Measurements from ENCODE around the gene HMGXB4. TPM values are rescaled to one million over a fixed set of nuclear protein-coding genes. Genes with fewer than 3 reads are reported as not detected.

The HMGXB4 gene
- total RNA-seq, 1 donor from 2014 or later: 38.2 TPM

- Mint-ChIP-seq H3K27me3 (ENCODE audit: low read depth) (no peaks in the 10 kb centered on the region), H3K9me3 (no peaks in the 10 kb centered on the region), H3K4me3 (no peak overlapping the region), H3K36me3 (peaks cover 3% of the 10 kb centered on the region), H3K4me1 (peaks cover 15% of the 10 kb centered on the region), H3K27ac (peak overlapping the region; percentile 56)
- TF ChIP-seq CTCF (IDR thresholded peaks at IDR 0.05; ENCODE audit: unreplicated experiment): no peak
- DNase-seq (ENCODE audit: low spot score in 2 of 2, unreplicated experiment in 2 of 2): no peak
Measured at GRCh38 chr22:35306350-35306967, 49.2 kb downstream of the HMGXB4 start.

- Mint-ChIP-seq H3K4me1 (peaks cover 19% of the 10 kb centered on the region), H3K4me3 (no peak overlapping the region), H3K36me3 (peaks cover 3% of the 10 kb centered on the region), H3K9me3 (no peaks in the 10 kb centered on the region), H3K27ac (no peak overlapping the region), H3K27me3 (ENCODE audit: low read depth) (no peaks in the 10 kb centered on the region)
- no peak for TF ChIP-seq CTCF (IDR thresholded peaks at IDR 0.05; ENCODE audit: unreplicated experiment)
- DNase-seq (ENCODE audit: low spot score in 2 of 2, unreplicated experiment in 2 of 2): no peak
Measured at GRCh38 chr22:35307372-35307771, 50.1 kb downstream of the HMGXB4 start.

- peaks cover 25% of the 10 kb centered on the region for H3K4me1 Mint-ChIP-seq
- peaks cover 3% of the 10 kb centered on the region for H3K36me3 Mint-ChIP-seq
- H3K27ac Mint-ChIP-seq: no peak overlapping the region
- no peak for DNase-seq (ENCODE audit: low spot score in 2 of 2, unreplicated experiment in 2 of 2)
- H3K4me3 Mint-ChIP-seq: no peak overlapping the region
- TF ChIP-seq CTCF (IDR thresholded peaks at IDR 0.05; ENCODE audit: unreplicated experiment): no peak
- H3K9me3 Mint-ChIP-seq: no peaks in the 10 kb centered on the region
- H3K27me3 Mint-ChIP-seq (ENCODE audit: low read depth): no peaks in the 10 kb centered on the region
Measured at GRCh38 chr22:35307892-35308291, 50.6 kb downstream of the HMGXB4 start.

- TF ChIP-seq CTCF (IDR thresholded peaks at IDR 0.05; ENCODE audit: unreplicated experiment): no peak
- Mint-ChIP-seq H3K27ac (no peak overlapping the region), H3K36me3 (no peaks in the 10 kb centered on the region), H3K9me3 (no peaks in the 10 kb centered on the region), H3K4me1 (peaks cover 27% of the 10 kb centered on the region), H3K27me3 (ENCODE audit: low read depth) (no peaks in the 10 kb centered on the region), H3K4me3 (no peak overlapping the region)
- no peak for DNase-seq (ENCODE audit: low spot score in 2 of 2, unreplicated experiment in 2 of 2)
Measured at GRCh38 chr22:35308480-35309021, 51.3 kb downstream of the HMGXB4 start.

- H3K4me3 Mint-ChIP-seq: no peak overlapping the region
- no peaks in the 10 kb centered on the region for H3K36me3 Mint-ChIP-seq
- H3K27me3 Mint-ChIP-seq (ENCODE audit: low read depth): no peaks in the 10 kb centered on the region
- H3K27ac Mint-ChIP-seq: no peak overlapping the region
- peaks cover 27% of the 10 kb centered on the region for H3K4me1 Mint-ChIP-seq
- no peak for DNase-seq (ENCODE audit: low spot score in 2 of 2, unreplicated experiment in 2 of 2)
- no peaks in the 10 kb centered on the region for H3K9me3 Mint-ChIP-seq
- no peak for TF ChIP-seq CTCF (IDR thresholded peaks at IDR 0.05; ENCODE audit: unreplicated experiment)
Measured at GRCh38 chr22:35310556-35311550, 53.6 kb downstream of the HMGXB4 start.

Measured in mesothelial cell of epicardium (in vitro differentiated cells).